OCI-LY7 (cell line): ENCODE results near the gene EMILIN1. TPM values are rescaled to one million over a fixed set of nuclear protein-coding genes. Genes with fewer than 3 reads are reported as not detected.
A peak's percentile ranks its signal among the peaks of the same experiment; 100 is the strongest.

Experiments
- BruUV-seq: library from RNA; stranded (reverse); fragments of 400-500 nt; replicated peaks from 2 replicates; lab custom pipeline; 2021; lab: Mats Ljungman, UMichigan
- CTCF ChIA-PET: fragments of 300-600 bp; sonication (Branson Sonifier 250); formaldehyde crosslinking; loops from one replicate; lab custom pipeline; 2022; ENCODE audit warnings: antibody characterized with exemption; ENCODE audit not compliant: unreplicated experiment; lab: Charles Lee
- POLR2A ChIA-PET: fragments of 300-600 bp; sonication (Branson Sonifier 250); formaldehyde crosslinking; loops from one replicate; lab custom pipeline; 2022; ENCODE audit warnings: antibody characterized with exemption; lab: Charles Lee
- DNase-seq: peaks from one replicate; pipeline ENCODE4 v3.0.0-alpha.2; 2015; ENCODE audit warnings: low spot score
- H2AFZ ChIP-seq: fragments of 200-600 bp; sonication (generic), shearing (Covaris generic); 2 replicates; pipeline ENCODE4 v1.6.1; 2014; ENCODE audit warnings: mild to moderate bottlenecking, antibody characterized with exemption, low read length, moderate library complexity
- H3K27ac ChIP-seq: fragments of 200-600 bp; sonication (generic); 2 replicates; pipeline ENCODE4 v1.5.1; 2014; ENCODE audit warnings: mixed run types, low read depth, mild to moderate bottlenecking, moderate library complexity, low read length, inconsistent platforms; ENCODE audit not compliant: poor library complexity, severe bottlenecking
- H3K36me3 ChIP-seq: fragments of 200-600 bp; sonication (generic); 2 replicates; pipeline ENCODE4 v1.6.1; 2014; ENCODE audit warnings: mild to moderate bottlenecking, antibody characterized with exemption, low read length, moderate library complexity, mixed read lengths; ENCODE audit not compliant: insufficient read depth
- H3K4me1 ChIP-seq: fragments of 200-600 bp; sonication (generic); 2 replicates; pipeline ENCODE4 v1.5.1; 2014; ENCODE audit warnings: mild to moderate bottlenecking, low read length; ENCODE audit not compliant: insufficient read depth, poor library complexity, severe bottlenecking
- H3K4me2 ChIP-seq: fragments of 200-600 bp; sonication (generic); 2 replicates; pipeline ENCODE4 v1.6.1; 2014; ENCODE audit warnings: mild to moderate bottlenecking, low read length
- H3K4me3 ChIP-seq: fragments of 200-600 bp; sonication (generic); 2 replicates; pipeline ENCODE4 v1.5.1; 2014; ENCODE audit warnings: mild to moderate bottlenecking, low read depth, low read length; ENCODE audit not compliant: poor library complexity, severe bottlenecking
- H3K79me2 ChIP-seq: fragments of 200-600 bp; sonication (generic); 2 replicates; pipeline ENCODE4 v1.6.1; 2016; ENCODE audit warnings: low read depth, mild to moderate bottlenecking, low read length, moderate library complexity, mixed read lengths; ENCODE audit not compliant: insufficient read depth
- H3K9me2 ChIP-seq: fragments of 200-600 bp; sonication (generic); 2 replicates; pipeline ENCODE4 v1.6.1; 2016; ENCODE audit warnings: mild to moderate bottlenecking, low read length, mixed read lengths; ENCODE audit not compliant: insufficient read depth
- H3K9me3 ChIP-seq: fragments of 200-600 bp; sonication (generic); 2 replicates; pipeline ENCODE4 v1.6.1; 2014; ENCODE audit warnings: mild to moderate bottlenecking, mixed run types, low read length, mixed read lengths
- H4K20me1 ChIP-seq: fragments of 200-600 bp; sonication (generic); 2 replicates; pipeline ENCODE4 v1.6.1; 2014; ENCODE audit warnings: mild to moderate bottlenecking, antibody characterized with exemption, low read length, moderate library complexity, mixed read lengths; ENCODE audit not compliant: insufficient read depth
- CTCF ChIP-seq: fragments of 200-600 bp; sonication (generic); conservative IDR thresholded peaks from 2 replicates; pipeline ENCODE4 v1.5.1; 2014; ENCODE audit warnings: mild to moderate bottlenecking, antibody characterized with exemption, low read length, moderate library complexity, mixed read lengths
- EZH2phosphoT487 ChIP-seq: fragments of 200-600 bp; sonication (generic); IDR thresholded peaks from 2 replicates; pipeline ENCODE4 v1.6.1; 2018; ENCODE audit warnings: low read depth, borderline replicate concordance, mild to moderate bottlenecking, mixed run types, antibody characterized with exemption, low read length, moderate library complexity, mixed read lengths
- intact Hi-C: fragments of 100-400 bp; cut with micrococcal nuclease; formaldehyde crosslinking; loops from one replicate; pipeline ENCODE4 v1.10.0; 2022; ENCODE audit not compliant: unreplicated experiment
- total RNA-seq, 2 experiments: library from RNA; depleted of rRNA in 1 of 2; stranded (reverse); fragments of >200 nt in 1 of 2; shearing (Covaris generic) in 1 of 2; gene quantifications; 2 replicates each; pipeline ENCODE4 v1.2.3, GENCODE V29; 2014 to 2022

The EMILIN1 gene
- total RNA-seq, 2 experiments from 2014 or later = 2.2 to 2.7 TPM

- peak overlapping the region; percentile 87; the same call in 1 of the 2 replicates for H2AFZ ChIP-seq
- H3K9me2 ChIP-seq = no peaks in the 10 kb centered on the region
- H4K20me1 ChIP-seq = peaks cover 5% of the 10 kb centered on the region; the same call in 1 of the 2 replicates
- DNase-seq = no peak
- H3K4me1 ChIP-seq = peaks cover 20% of the 10 kb centered on the region
- CTCF ChIA-PET = no interaction called here
- peak overlapping the region; percentile 61 for H3K4me2 ChIP-seq
- peaks cover 36% of the 10 kb centered on the region for H3K36me3 ChIP-seq
- peaks cover 20% of the 10 kb centered on the region for H3K79me2 ChIP-seq
- POLR2A ChIA-PET = interaction anchor here (0.7 to 2.2 kb wide), 8 partner anchors 9 to 788 kb away, joined by 3 to 11 read pairs (median 4); no protein-coding TSS in a partner anchor
- no peak for TF ChIP-seq EZH2phosphoT487
- no peak for TF ChIP-seq CTCF
- intact Hi-C loops = loop anchor here (1.0 to 5.0 kb wide), 4 partner anchors 30 to 77 kb away; partner anchors contain the start of genes ATRAID and SLC5A6
- H3K9me3 ChIP-seq = no peaks in the 10 kb centered on the region
- no TSS peak for BruUV-seq
- H3K4me3 ChIP-seq = peak overlapping the region; percentile 96
- H3K27ac ChIP-seq = peak overlapping the region; percentile 36
Observed at GRCh38 chr2:27134781-27135477, 56.5 kb downstream of the EMILIN1 start.

- peaks cover 5% of the 10 kb centered on the region; the same call in 1 of the 2 replicates for H4K20me1 ChIP-seq
- ChIA-PET POLR2A (interaction anchor here (1.0 to 1.4 kb wide), 3 partner anchors 9 to 36 kb away, joined by 3 to 4 read pairs (median 4); no protein-coding TSS in a partner anchor), CTCF (no interaction called here)
- intact Hi-C loops = loop anchor here (2.0 kb wide), 1 partner anchor 29 kb away; no protein-coding TSS in a partner anchor
- TF ChIP-seq CTCF (no peak), EZH2phosphoT487 (no peak)
- H3K9me2 ChIP-seq = no peaks in the 10 kb centered on the region
- H3K79me2 ChIP-seq = peaks cover 20% of the 10 kb centered on the region
- H3K4me1 ChIP-seq = peaks cover 20% of the 10 kb centered on the region
- peaks cover 30% of the 10 kb centered on the region for H3K36me3 ChIP-seq
- peak overlapping the region; percentile 61 for H3K4me2 ChIP-seq
- H3K4me3 ChIP-seq = no peak overlapping the region
- no peak overlapping the region for H3K27ac ChIP-seq
- no TSS peak for BruUV-seq
- no peak for DNase-seq
- H3K9me3 ChIP-seq = no peaks in the 10 kb centered on the region
- no peak overlapping the region; the same call in 1 of the 2 replicates for H2AFZ ChIP-seq
Observed at GRCh38 chr2:27135478-27135955, 57.1 kb downstream of the EMILIN1 start.

Other genes with a start within 250 kb of the EMILIN1 start
- gene DPYSL5, start 230.5 kb upstream of the EMILIN1 start, total RNA-seq (2014; rRNA removed; shearing (Covaris generic)) = not detected in 2 replicates
- gene DPYSL5, start 230.5 kb upstream of the EMILIN1 start, total RNA-seq (2022) = not detected in 2 replicates
- not detected in 2 replicates for gene MAPRE3, start 108.0 kb upstream of the EMILIN1 start, total RNA-seq (2014; rRNA removed; shearing (Covaris generic))
- gene MAPRE3, start 108.0 kb upstream of the EMILIN1 start, total RNA-seq (2022) = not detected in 2 replicates
- gene TMEM214, start 45.6 kb upstream of the EMILIN1 start, total RNA-seq (2014; rRNA removed; shearing (Covaris generic)) = 32.0 and 32.6 TPM in 2 replicates
- 78.6 and 79.3 TPM in 2 replicates for gene TMEM214, start 45.6 kb upstream of the EMILIN1 start, total RNA-seq (2022)
- 34.3 and 37.4 TPM in 2 replicates for gene AGBL5, start 26.9 kb upstream of the EMILIN1 start, total RNA-seq (2014; rRNA removed; shearing (Covaris generic))
- 42.0 and 51.8 TPM in 2 replicates for gene AGBL5, start 26.9 kb upstream of the EMILIN1 start, total RNA-seq (2022)
- 147 and 214 TPM in 2 replicates for gene OST4, start 7.0 kb upstream of the EMILIN1 start, total RNA-seq (2014; rRNA removed; shearing (Covaris generic))
- gene OST4, start 7.0 kb upstream of the EMILIN1 start, total RNA-seq (2022) = 253 and 267 TPM in 2 replicates
- 9.7 and 14.0 TPM in 2 replicates for gene KHK, start 8.2 kb downstream of the EMILIN1 start, total RNA-seq (2014; rRNA removed; shearing (Covaris generic))
- gene KHK, start 8.2 kb downstream of the EMILIN1 start, total RNA-seq (2022) = 17.9 and 19.7 TPM in 2 replicates
- gene CGREF1, start 40.5 kb downstream of the EMILIN1 start, total RNA-seq (2014; rRNA removed; shearing (Covaris generic)) = not detected in 2 replicates
- not detected in 2 replicates for gene CGREF1, start 40.5 kb downstream of the EMILIN1 start, total RNA-seq (2022)
- not detected in 2 replicates for gene ABHD1, start 45.2 kb downstream of the EMILIN1 start, total RNA-seq (2014; rRNA removed; shearing (Covaris generic))
- not detected in 2 replicates for gene ABHD1, start 45.2 kb downstream of the EMILIN1 start, total RNA-seq (2022)
- gene PREB, start 56.0 kb downstream of the EMILIN1 start, total RNA-seq (2014; rRNA removed; shearing (Covaris generic)) = 113 and 116 TPM in 2 replicates
- gene PREB, start 56.0 kb downstream of the EMILIN1 start, total RNA-seq (2022) = 96.8 and 106 TPM in 2 replicates
- not detected in 2 replicates for gene PRR30, start 60.8 kb downstream of the EMILIN1 start, total RNA-seq (2014; rRNA removed; shearing (Covaris generic))
- gene PRR30, start 60.8 kb downstream of the EMILIN1 start, total RNA-seq (2022) = not detected in 2 replicates
- gene TCF23, start 70.4 kb downstream of the EMILIN1 start, total RNA-seq (2014; rRNA removed; shearing (Covaris generic)) = not detected in 2 replicates
- 0.25 TPM in 1 of 2 replicates, not detected in the other for gene TCF23, start 70.4 kb downstream of the EMILIN1 start, total RNA-seq (2022)
- gene ATRAID, start 133.4 kb downstream of the EMILIN1 start, total RNA-seq (2014; rRNA removed; shearing (Covaris generic)) = 75.4 and 93.3 TPM in 2 replicates
- gene ATRAID, start 133.4 kb downstream of the EMILIN1 start, total RNA-seq (2022) = 92.7 and 92.8 TPM in 2 replicates
- gene SLC5A6, start 133.7 kb downstream of the EMILIN1 start, total RNA-seq (2014; rRNA removed; shearing (Covaris generic)) = 50.1 and 55.5 TPM in 2 replicates
- gene SLC5A6, start 133.7 kb downstream of the EMILIN1 start, total RNA-seq (2022) = 47.9 and 60.1 TPM in 2 replicates
- gene CAD, start 138.8 kb downstream of the EMILIN1 start, total RNA-seq (2014; rRNA removed; shearing (Covaris generic)) = 118 and 132 TPM in 2 replicates
- gene CAD, start 138.8 kb downstream of the EMILIN1 start, total RNA-seq (2022) = 166 and 173 TPM in 2 replicates
- 14.0 and 23.3 TPM in 2 replicates for gene SLC30A3, start 184.4 kb downstream of the EMILIN1 start, total RNA-seq (2014; rRNA removed; shearing (Covaris generic))
- gene SLC30A3, start 184.4 kb downstream of the EMILIN1 start, total RNA-seq (2022) = 61.0 and 71.6 TPM in 2 replicates
- gene DNAJC5G, start 196.8 kb downstream of the EMILIN1 start, total RNA-seq (2014; rRNA removed; shearing (Covaris generic)) = 2.7 and 4.7 TPM in 2 replicates
- gene DNAJC5G, start 196.8 kb downstream of the EMILIN1 start, total RNA-seq (2022) = 18.1 and 18.2 TPM in 2 replicates
- gene TRIM54, start 203.8 kb downstream of the EMILIN1 start, total RNA-seq (2014; rRNA removed; shearing (Covaris generic)) = 2.1 and 6.4 TPM in 2 replicates
- gene TRIM54, start 203.8 kb downstream of the EMILIN1 start, total RNA-seq (2022) = 13.6 and 18.8 TPM in 2 replicates
- gene UCN, start 229.8 kb downstream of the EMILIN1 start, total RNA-seq (2014; rRNA removed; shearing (Covaris generic)) = 5.9 and 6.4 TPM in 2 replicates
- gene UCN, start 229.8 kb downstream of the EMILIN1 start, total RNA-seq (2022) = 7.2 and 8.5 TPM in 2 replicates
- 54.1 and 63.9 TPM in 2 replicates for gene MPV17, start 244.5 kb downstream of the EMILIN1 start, total RNA-seq (2014; rRNA removed; shearing (Covaris generic))
- gene MPV17, start 244.5 kb downstream of the EMILIN1 start, total RNA-seq (2022) = 98.0 and 109 TPM in 2 replicates